Fibroblast of lung (primary cell): ENCODE results near the gene PMIS2.

Experiments
- EZH2 ChIP-seq: IDR thresholded peaks from 2 replicates; pipeline ENCODE4 v1.5.1; 2012; ENCODE audit warnings: low read length, control low read depth, mild to moderate bottlenecking; ENCODE audit errors: missing control alignments
- TF ChIP-seq, protein P1 (sequence below), 2 donors: IDR thresholded peaks in 1 of 2; conservative IDR thresholded peaks in 1 of 2; 1 replicate in 1 of 2; 2 replicates in 1 of 2; pipeline ENCODE4 v1.5.1; 2011 to 2012; ENCODE audit warnings: low read length in 2 of 2, control low read depth in 1 of 2, inconsistent platforms in 1 of 2, low read depth in 1 of 2, mild to moderate bottlenecking in 1 of 2

DNA sequence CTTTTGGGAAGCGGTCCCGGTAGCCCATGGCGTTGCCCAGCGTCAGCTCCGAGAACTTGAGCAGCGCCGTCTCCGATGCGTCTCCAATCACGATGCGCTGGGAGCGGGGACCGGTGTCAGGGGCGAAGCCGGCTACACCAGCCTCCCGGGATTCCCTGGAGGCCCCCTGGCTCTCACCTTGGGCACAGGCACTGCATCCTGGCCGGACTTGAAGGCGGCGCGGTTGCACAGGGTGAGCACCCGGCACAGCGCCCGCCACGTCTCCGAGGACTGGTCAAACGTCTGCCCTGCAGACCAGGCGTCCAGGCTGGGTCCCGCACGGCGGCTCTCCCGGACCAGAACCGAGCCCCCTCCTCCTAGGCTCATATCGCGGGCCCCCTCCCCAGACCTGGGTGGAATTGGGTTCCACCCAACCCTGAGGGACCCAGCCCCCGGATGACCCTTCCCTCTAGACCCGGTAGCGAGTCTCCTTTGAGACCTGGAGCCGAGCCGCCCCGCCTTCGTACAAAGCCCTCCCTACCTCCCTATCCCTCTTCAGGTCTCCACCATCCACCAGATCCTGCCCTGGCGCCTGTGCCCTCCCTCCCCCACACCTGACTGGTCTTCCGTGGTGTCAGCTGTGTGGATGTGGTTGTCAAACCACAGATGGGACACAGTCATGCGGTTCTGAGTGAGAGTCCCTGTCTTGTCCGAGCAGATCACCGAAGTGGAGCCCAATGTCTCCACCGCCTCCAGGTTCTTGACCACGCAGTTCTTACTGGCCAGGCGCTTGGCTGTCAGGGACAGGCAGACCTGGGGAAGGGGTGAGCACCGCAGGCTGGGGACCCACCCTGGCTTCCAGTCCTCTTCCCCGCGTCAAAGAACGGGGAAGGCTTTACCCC lies 27.3 kb upstream of the PMIS2 start:
- TF ChIP-seq, protein P1, sequence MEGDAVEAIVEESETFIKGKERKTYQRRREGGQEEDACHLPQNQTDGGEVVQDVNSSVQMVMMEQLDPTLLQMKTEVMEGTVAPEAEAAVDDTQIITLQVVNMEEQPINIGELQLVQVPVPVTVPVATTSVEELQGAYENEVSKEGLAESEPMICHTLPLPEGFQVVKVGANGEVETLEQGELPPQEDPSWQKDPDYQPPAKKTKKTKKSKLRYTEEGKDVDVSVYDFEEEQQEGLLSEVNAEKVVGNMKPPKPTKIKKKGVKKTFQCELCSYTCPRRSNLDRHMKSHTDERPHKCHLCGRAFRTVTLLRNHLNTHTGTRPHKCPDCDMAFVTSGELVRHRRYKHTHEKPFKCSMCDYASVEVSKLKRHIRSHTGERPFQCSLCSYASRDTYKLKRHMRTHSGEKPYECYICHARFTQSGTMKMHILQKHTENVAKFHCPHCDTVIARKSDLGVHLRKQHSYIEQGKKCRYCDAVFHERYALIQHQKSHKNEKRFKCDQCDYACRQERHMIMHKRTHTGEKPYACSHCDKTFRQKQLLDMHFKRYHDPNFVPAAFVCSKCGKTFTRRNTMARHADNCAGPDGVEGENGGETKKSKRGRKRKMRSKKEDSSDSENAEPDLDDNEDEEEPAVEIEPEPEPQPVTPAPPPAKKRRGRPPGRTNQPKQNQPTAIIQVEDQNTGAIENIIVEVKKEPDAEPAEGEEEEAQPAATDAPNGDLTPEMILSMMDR (conservative IDR thresholded peaks at IDR 0.05 in 1 of 2, IDR thresholded peaks at IDR 0.05 in 1 of 2; ENCODE audit: low read depth in 1 of 2, low read length in 2 of 2), result no peak
- TF ChIP-seq EZH2, result no peak
